OCI-M2 (cell line): ENCODE results near the gene SLC35G3.
"Not testable (repeated sequence)": the region's sequence is repeated elsewhere in the genome, so short reads cannot be mapped to it uniquely, and the experiment has no call there.

ENCODE experiments used
- DNase-seq: peaks from one replicate; lab custom pipeline; 2025; ENCODE audit not compliant: unreplicated experiment; lab: John Stamatoyannopoulos, UW

SLC35G3 gene

DNA sequence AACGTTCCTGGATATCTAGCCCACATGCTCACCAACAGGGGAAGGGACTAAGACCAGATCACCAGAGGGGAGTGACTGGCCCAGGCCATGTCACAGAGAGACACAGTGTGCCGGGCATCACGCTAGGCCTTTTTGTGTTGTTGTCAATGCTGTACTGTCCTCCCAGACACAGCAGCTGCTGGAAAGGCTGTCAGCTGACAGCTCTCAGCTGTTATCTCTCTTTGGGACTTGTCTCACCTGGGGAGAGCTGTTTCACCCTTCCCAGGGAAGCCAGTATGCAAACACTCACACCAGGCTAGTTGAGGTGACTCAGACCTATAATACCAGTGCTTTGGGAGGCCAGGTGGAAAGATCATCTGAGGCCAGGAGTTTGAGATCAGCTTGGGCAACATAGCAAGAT is 27.1 kb downstream of the SLC35G3 start:
- no peak for DNase-seq

DNA sequence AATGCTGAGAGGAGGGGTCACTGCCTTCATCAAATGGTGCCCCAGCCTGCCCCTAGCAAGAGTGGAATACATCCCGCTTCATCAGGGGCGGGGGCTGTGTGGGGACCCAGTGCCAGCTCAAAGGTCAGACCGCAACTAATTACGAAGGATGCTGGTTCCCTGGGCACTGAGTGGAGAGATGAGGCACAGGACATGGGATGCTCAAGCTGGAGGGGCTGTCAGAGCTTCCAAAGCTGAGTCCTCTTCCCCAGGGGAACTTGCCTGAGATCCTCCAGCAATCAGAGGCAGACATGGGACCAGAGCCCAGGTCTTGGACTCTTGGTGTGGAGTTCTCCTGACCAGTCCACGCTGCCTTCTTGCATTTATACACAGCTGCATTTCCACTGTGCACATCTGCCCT is 27.7 kb downstream of the SLC35G3 start:
- no peak for DNase-seq

DNA sequence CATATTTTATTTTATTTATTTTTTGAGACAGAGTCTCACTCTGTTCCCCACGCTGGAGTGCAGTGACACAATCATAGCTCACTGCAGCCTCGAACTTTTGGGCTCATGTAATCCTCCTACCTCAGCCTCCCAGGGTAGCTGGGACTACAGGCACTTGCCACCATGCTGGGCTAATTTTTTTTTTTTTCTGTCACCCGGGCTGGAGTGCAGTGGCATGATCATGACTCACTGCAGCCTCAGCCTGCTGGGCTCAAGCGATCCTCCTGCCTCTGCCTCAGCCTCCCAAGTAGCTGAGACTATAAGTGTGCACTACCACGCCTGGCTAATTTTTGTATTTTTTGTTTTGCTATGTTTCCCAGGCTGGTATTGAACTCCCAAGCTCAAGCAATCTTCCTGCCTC is 29.5 kb downstream of the SLC35G3 start:
- no peak for DNase-seq

DNA sequence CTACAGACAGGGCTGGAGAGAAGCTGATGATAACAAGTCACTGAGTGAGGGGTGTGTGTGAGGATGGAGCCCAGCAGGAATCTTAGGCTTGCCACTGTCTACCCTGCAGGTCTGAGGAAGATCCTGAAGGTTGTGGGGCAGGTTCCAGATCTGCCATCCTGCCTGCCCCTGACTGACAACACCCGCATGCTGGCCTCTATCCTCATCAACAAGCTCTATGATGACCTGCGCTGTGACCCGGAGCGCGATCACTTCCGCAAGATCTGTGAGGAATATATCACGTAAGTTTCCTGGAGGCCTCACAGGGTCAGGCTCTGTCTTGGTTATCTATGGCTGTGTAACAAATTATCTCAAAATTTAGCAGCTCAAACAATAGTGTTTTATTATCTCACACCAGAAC is 30.3 kb downstream of the SLC35G3 start:
- no peak for DNase-seq

DNA sequence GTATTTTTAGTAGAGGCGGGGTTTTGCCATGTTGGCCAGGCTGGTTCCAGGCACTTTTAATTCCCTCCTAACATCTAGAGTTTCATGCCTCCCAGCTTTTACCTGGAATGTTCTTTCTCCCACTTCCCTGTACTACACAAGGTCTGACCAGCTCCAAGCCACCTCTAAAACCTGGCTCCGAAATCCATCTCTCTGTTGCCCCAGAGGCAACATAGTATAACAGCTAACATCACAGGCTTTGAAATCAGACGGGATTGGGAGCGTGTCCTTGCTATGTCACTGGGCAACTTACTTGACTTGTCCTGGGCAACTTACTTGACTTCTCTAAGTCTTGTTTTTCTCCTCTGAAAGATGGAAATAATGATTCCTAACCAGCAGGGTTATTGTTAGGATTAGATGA is 31.4 kb downstream of the SLC35G3 start:
- no peak for DNase-seq

DNA sequence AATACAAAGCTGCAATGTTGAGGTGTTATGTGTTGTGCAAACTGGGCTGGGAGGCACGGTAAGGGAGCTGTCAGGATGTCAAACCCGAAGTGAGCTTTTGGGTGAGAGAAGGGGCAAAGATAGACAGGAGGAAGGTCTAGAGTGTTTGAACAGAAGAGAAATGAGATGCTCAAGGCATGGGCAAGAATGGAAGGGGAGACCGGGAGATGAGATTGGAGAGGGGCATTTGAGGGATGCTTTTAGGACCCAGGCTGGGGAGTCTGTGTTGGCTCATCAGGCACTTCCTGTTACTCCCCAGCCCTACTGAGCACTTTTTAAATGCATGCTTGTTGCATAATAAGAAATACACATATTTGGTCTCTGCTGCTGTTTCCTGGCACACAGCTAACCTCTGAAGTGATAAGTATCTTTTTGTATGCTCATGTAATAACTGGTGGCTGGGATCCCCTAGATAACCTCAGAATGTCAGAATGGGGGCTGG is 32.9 kb downstream of the SLC35G3 start:
- no peak for DNase-seq

DNA sequence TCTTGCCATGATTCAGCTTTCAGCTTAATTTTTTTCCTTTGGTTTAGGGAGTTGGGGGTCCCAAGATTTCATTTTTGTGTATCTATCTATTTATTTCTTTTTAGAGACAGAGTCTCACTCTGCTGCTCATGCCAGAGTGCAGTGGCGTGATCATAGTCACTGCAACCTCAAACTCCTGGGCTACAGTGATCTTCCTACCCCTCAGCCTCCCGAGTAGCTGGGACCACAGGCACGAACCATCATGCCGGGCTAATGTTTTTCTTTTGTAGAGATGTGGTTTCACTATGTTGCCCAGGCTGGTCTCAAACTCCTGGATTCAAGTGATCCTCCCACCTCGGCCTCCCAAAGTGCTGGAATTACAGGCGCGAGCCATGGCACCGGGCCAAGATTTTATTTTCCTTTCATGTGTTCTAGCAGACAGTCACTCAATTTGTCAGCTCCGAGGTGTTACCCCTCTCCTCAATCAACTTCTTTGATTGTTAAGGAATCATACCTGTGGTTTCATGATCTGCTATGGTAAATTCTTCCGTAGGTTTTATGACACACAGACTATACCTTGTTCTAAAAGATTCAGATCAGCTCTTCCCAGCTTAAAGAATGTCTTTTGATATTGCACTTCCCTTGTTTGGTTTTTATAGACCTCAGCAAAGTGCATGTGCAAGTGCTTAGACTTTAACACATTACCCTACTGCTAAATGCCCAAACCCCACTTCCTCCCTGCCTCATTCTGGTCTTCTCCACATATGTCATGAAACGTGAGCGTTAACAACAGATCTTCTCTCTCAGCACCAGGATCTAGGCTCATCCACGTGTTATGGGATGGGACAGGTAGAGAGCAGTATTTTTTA is 33.6 kb downstream of the SLC35G3 start:
- no peak for DNase-seq

DNA sequence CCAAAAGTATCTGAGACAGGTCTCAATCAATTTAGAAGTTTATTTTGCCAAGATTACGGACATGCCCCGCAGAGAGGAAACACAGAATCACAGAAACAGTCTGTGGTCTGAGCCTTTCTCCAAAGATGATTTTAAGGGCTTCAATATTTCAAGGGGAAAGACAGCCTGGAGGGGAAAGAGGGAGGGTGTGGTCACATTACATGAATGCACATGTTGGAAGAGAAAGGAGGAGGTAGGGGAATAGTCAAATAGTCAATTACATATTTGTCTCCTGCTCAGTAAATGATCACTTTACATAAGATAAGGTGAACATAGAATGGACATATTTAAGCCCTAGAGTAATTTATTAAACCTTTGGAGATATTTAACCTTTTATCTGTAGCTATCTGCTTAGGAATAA is 34.3 kb downstream of the SLC35G3 start:
- DNase-seq, result no peak

DNA sequence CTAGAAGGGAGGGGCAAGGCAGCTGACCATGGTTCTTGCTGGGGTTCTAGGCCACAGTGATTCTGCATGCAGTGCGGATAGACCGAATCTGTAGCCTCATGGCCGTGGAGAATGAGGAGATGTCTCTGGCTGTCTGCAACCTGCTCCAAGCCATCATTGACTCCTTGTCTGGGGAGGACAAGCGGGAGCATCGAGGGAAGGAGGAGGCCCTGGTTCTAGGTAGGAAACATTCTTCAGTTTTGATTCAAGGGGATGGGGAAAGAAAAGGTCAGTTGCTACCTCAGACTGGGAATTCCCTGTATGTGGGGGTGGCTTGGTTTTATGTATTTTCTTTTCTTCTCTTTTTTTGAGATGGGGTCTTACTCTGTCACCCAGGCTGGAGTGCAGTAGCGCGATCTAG is 38.9 kb downstream of the SLC35G3 start:
- no peak for DNase-seq

DNA sequence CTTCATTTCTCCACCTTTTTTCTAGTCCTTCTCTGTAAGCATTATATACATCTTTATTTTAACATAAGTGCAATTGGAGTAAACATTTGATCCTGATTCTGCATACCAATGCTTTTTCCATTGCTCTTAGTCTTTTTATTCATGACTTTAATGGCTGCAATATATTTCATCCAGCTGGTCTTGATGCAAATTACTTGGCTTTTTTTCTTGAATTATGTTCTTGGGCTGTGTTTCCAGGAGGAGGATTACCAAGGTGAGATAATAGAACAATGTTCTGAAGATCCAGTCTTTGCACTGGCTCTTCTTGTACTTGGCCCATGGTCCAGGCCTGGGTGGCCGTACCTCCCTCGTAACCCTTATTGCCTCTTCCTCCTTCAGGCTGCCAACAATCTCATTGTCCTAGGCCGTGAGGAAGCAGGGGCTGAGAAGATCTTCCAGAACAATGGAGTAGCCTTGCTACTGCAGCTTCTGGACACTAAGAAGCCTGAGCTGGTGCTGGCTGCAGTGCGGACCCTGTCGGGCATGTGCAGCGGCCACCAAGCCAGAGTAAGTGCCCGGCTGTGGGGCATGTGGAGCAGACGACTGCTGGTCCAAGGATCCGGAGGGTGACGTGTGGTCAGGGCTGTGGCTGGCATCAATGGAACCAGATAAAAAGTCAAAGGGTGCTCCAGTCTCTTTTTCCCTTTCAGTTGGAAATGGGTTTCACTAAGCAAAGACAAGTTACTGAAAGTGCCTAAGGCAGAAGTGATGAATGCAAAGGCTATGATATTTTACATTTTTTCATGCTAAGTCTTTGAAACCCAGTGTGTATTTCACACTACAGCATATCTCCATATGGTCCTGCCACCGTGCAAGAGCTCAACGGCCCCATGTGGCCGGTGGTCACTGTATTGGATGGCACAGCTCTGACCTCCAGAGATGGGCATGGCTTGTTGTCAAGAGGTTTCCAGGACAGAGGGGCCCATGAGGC is 39.7 kb downstream of the SLC35G3 start:
- DNase-seq, result no peak

DNA sequence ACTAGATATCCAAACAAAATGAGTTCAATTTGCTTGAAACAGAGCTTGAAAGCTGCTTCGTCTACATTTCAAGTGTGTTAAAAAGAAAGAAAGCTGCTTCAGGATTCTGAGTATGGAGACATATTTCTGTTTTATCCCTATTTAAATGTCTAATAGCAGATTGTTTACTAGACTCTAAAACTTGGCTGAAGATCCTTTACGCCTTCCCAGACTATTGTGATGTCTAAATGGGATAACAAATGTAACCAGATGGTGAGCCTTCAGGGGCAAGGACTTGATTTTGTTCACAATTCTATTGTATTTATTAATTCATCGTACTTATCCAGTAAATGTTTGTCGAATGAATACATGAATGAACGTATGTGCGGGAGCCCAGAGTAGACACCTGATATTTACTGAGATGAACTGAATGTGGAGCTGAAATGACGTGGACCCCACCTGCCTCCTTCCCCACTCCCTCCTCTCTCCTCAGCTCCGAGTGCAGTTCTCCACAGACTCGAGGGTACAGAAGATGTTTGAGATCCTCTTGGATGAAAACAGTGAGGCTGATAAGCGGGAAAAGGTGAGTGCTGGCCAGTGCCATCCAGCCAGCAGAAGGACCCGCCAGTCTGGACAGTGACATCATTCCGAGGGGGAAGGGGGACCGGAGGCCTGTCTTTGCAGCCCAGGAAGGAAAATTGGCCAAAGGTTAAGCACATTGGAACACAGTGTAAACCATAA is 41.6 kb downstream of the SLC35G3 start:
- DNase-seq, result no peak

DNA sequence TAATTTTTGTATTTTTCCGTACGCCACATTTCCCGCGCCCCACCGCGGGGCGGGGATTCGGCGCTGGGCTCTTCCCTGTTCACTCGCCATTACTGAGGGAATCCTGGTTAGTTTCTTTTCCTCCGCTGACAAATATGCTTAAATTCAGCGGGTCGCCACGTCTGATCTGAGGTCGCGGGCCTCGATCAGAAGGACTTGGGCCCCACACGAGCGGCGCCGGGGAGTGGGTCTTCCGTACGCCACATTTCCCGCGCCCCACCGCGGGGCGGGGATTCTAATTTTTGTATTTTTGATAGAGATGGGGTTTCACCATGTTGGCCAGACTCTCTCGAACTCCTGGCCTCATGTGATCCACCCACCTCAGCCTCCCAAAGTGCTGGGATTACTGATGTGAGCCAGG is 43.1 kb downstream of the SLC35G3 start:
- DNase-seq, result not testable (repeated sequence)

DNA sequence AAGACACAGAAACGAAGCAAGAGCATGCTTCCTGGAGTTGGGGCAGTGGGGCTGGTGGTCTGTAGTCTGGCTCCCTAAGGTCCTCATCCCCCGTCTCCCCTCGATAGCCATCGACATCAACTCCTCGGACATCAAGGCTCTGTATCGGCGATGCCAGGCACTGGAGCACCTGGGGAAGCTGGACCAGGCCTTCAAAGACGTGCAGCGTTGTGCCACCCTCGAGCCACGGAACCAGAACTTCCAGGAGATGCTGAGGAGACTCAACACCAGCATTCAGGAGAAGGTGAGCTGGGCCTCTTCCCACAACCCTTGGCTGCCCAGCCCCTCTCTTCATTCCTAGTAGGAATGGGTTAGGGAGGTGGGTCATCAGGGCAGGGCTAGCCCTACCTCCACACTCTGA is 44.3 kb downstream of the SLC35G3 start:
- DNase-seq, result no peak

DNA sequence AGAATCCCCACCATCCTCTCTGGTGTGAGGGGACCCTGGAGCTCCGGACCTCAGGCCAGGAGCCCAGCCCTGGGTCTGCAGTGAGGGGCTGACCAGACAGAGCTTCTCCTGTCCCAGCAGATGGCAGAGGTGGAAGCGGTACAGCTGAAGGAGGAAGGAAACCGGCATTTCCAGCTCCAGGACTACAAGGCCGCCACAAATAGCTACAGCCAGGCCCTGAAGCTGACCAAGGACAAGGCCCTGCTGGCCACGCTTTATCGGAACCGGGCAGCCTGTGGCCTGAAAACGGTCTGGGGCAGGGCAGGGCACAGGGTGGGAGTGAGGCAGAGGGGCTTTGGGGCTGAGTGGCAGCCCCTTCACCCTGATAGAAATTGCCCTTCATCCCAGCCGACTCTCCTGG is 46.0 kb downstream of the SLC35G3 start:
- DNase-seq, result no peak

DNA sequence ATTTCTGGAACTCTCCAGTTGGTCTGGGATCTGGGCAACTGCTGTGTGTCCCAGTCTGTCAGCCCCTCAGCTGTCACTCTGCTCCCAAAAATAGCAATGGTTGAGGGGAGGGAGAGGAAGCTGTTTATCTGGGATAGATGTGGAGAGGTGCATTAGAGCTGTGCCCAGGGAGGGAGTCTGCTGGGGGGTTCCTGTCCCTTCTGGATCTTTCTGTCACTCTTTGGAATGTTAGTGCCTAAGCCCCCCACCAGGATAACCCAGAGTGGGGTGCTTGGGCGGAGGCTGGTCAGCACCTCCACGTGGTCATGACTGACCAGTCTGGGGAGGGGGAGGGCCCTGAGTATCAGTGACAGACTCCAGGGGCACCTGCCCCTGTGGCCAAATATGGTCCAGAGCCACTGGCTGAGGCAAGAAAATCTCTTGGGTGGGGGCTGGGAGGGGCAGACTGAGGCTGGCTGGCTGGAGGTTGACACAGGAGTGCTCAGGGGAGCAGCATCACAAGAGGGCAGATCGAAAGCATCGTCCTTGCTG is 46.8 kb downstream of the SLC35G3 start, which contains the start of gene UNC45B:
Gene UNC45B, plus strand, starts transcription at position 443 of the 531 bp plus-strand sequence. CDS start 447 bp downstream, outside the sequence.
- no peak for DNase-seq

DNA sequence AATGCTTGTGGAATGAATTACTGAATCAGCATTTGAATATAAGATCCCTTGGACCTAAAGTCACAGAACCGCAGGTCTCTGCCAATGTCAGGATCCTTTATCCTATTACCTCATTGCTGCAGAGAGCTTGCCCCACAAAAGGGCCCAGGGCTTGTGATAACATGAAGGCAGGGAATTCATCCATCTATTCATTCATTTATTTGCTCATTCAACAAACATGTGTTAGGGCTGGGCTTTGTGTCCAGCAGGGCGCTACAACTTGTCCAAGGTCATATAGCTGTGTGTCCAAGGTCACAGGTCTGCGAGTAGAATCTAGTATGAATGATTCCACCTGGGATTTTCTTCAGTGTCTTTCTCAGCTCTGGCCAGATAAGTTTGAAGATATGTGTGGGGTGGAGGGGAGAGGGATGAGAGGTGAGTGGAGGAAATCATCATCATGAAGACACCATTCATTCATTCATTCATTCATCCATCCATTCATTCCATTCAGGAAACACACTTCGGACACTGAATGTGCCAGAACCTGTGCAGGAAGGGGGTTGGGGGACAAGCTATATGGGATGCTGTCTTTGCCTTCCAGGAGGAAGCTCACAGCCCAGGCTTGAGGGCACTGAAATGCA is 47.9 kb downstream of the SLC35G3 start:
- DNase-seq, result no peak

DNA sequence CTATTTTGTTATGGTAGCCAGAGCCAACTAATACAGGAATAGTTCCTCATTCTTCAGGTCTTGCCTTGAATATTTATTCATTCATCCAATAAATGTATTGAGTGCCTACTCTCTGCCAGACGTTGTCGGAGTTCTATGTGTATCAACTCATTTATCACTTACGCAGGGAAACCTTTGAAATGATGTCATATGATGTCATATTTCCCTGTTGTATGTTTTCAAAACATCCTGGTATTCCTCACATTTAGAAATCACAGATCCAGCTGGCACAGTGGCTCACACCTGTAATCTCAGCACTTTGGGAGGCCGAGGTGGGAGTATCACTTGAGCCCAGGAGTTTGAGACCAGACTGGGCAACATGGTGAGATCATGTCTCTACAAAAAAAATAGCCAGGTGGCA is 49.4 kb downstream of the SLC35G3 start:
- DNase-seq, result no peak
